Type B pancreatic cell (in vitro differentiated cells): ENCODE results near the gene RPS6KA5. TPM values are rescaled to one million over a fixed set of nuclear protein-coding genes. Genes with fewer than 3 reads are reported as not detected.
"Not testable (repeated sequence)": the region's sequence is repeated elsewhere in the genome, so short reads cannot be mapped to it uniquely, and the experiment has no call there.

Source experiments
- DNase-seq: peaks from one replicate; pipeline ENCODE4 v3.0.0; 2021; ENCODE audit warnings: mixed read lengths; ENCODE audit not compliant: unreplicated experiment; ENCODE audit errors: extremely low spot score
- H3K27ac Mint-ChIP-seq: 2 replicates; pipeline ENCODE4 v1.8.0; 2021; ENCODE audit warnings: mild to moderate bottlenecking, mixed read lengths
- H3K27me3 Mint-ChIP-seq: 2 replicates; pipeline ENCODE4 v1.8.0; 2021; ENCODE audit warnings: mixed read lengths
- H3K36me3 Mint-ChIP-seq: 2 replicates; pipeline ENCODE4 v1.8.0; 2021; ENCODE audit warnings: mixed read lengths
- H3K4me1 Mint-ChIP-seq: one replicate; pipeline ENCODE4 v1.8.0; 2021; ENCODE audit warnings: mixed read lengths; ENCODE audit not compliant: unreplicated experiment
- H3K4me3 Mint-ChIP-seq: 2 replicates; pipeline ENCODE4 v1.8.0; 2021; ENCODE audit warnings: mild to moderate bottlenecking, mixed read lengths
- H3K9me3 Mint-ChIP-seq: 2 replicates; pipeline ENCODE4 v1.8.0; 2021; ENCODE audit warnings: mixed read lengths
- long read RNA-seq: library from polyadenylated mRNA; unstranded; transcript quantifications from one replicate; pipeline ENCODE4 v2.0.0, GENCODE V29; 2020
- total RNA-seq: library from RNA; stranded (reverse); gene quantifications from 2 replicates; pipeline ENCODE4 v1.2.1, GENCODE V29; 2021; ENCODE audit warnings: low replicate concordance
- TF ChIP-seq, protein P1 (sequence below): fragments of 200-600 bp; sonication (generic); conservative IDR thresholded peaks from 2 replicates; pipeline ENCODE4 v1.5.0; 2021; ENCODE audit warnings: antibody characterized with exemption, mild to moderate bottlenecking

Gene RPS6KA5
- total RNA-seq, result 6.0 and 7.4 TPM in 2 replicates
- long read RNA-seq, full-length matches to known transcripts, result 8 of 13 reads
- long read RNA-seq, partial matches to known transcripts, result 2 of 13 reads
- long read RNA-seq, other reads (novel, unspliced or antisense), result 3 of 13 reads

DNA sequence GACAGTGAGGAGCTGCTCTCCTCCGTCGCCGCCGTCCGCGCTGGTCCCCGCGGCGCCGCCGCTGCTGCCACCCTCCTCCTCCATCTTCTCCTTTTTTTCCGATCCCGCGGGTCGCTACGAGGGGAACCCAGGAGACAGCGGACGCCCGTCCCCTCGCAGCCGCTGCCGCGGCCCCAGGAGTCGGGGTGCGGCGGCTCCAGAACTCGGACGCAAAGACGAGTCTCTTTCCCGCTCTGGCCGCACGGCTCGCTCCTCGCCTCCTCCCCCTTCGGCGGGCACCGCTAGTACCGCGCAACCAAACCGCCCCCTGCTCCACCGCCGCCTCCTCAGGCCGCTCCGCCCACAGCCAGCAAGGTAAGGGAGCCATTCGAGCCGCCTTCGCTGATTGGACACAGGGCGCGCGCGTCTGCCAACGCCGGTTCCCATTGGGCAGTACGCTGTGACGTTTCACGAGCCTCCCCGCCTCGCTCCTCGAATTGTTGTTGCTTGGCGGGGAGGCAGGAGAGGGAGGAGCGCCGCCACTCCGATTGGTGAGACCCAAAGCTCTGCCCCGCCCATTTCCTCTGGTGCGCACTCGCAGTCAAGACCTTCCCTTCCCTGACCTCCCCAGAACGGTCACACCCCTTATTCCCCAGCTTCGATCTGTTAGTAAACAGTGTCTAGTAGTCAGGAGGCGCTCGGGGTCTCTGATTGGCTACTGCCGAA lies at the start of gene RPS6KA5:
Gene RPS6KA5, minus strand, starts transcription at position 291 of the 705 bp plus-strand sequence. Its CDS starts 207 bp downstream, at position 84.
- Mint-ChIP-seq H3K27me3 (no peaks in the 10 kb centered on the region), H3K36me3 (no peaks in the 10 kb centered on the region), H3K4me3 (peak within 1 kb of the TSS; percentile 85), H3K4me1 (peaks cover 11% of the 10 kb centered on the region), H3K27ac (peak within 1 kb of the TSS; percentile 73), H3K9me3 (no peaks in the 10 kb centered on the region)
- DNase-seq, result peak; percentile 99
- TF ChIP-seq, protein P1, sequence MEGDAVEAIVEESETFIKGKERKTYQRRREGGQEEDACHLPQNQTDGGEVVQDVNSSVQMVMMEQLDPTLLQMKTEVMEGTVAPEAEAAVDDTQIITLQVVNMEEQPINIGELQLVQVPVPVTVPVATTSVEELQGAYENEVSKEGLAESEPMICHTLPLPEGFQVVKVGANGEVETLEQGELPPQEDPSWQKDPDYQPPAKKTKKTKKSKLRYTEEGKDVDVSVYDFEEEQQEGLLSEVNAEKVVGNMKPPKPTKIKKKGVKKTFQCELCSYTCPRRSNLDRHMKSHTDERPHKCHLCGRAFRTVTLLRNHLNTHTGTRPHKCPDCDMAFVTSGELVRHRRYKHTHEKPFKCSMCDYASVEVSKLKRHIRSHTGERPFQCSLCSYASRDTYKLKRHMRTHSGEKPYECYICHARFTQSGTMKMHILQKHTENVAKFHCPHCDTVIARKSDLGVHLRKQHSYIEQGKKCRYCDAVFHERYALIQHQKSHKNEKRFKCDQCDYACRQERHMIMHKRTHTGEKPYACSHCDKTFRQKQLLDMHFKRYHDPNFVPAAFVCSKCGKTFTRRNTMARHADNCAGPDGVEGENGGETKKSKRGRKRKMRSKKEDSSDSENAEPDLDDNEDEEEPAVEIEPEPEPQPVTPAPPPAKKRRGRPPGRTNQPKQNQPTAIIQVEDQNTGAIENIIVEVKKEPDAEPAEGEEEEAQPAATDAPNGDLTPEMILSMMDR, result peak; percentile 49

DNA sequence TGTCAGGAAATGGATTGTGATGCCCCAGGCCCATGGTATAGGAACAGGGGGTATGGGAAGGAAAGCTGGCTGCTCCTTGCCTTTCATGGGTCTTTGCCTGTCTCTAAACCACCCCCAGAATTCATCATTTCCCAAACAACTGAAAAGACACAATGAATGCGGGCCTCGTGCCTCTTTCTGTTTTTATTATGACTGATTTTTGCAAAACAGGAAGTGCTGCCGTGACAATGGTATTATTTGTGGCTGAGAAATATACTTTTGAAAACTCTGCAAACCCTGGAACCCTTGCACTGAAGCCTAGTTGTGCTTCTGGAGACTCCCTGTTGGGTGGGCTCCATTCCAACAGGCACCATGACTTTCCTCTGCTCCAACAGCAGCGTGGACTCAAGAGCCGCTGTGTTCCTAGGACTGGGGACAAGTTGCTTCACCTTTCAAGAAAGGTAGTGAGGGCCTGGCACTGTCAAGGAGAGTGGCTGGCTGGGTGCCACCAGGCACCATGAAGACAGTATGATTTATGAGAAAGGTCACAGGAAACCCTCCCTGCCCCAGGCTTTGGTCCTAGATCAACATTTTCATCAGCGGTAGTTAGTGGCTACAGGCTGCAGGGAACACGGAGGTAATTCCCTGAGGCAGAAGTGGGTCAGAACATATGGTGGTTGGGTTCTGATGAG lies 48.6 kb upstream of the RPS6KA5 start:
- Mint-ChIP-seq H3K4me1 (peaks cover 28% of the 10 kb centered on the region), H3K4me3 (no peak overlapping the region), H3K27ac (no peak overlapping the region), H3K36me3 (no peaks in the 10 kb centered on the region), H3K9me3 (no peaks in the 10 kb centered on the region), H3K27me3 (no peaks in the 10 kb centered on the region)
- TF ChIP-seq, protein P1, result no peak
- DNase-seq, result no peak

GRCh38 chr14:91103116-91103515 lies 42.7 kb upstream of the RPS6KA5 start:
- no peak for DNase-seq
- TF ChIP-seq, protein P1, result no peak
- H3K36me3 Mint-ChIP-seq, result no peaks in the 10 kb centered on the region
- no peaks in the 10 kb centered on the region for H3K27me3 Mint-ChIP-seq
- no peaks in the 10 kb centered on the region for H3K9me3 Mint-ChIP-seq
- H3K27ac Mint-ChIP-seq, result no peak overlapping the region
- peaks cover 6% of the 10 kb centered on the region for H3K4me1 Mint-ChIP-seq
- H3K4me3 Mint-ChIP-seq, result no peak overlapping the region

GRCh38 chr14:91100102-91100501 lies 39.7 kb upstream of the RPS6KA5 start:
- H3K9me3 Mint-ChIP-seq, result no peaks in the 10 kb centered on the region
- TF ChIP-seq, protein P1, result no peak
- peaks cover 3% of the 10 kb centered on the region for H3K27me3 Mint-ChIP-seq
- no peaks in the 10 kb centered on the region for H3K36me3 Mint-ChIP-seq
- H3K27ac Mint-ChIP-seq, result no peak overlapping the region
- H3K4me3 Mint-ChIP-seq, result no peak overlapping the region
- no peak for DNase-seq
- H3K4me1 Mint-ChIP-seq, result no peaks in the 10 kb centered on the region

DNA sequence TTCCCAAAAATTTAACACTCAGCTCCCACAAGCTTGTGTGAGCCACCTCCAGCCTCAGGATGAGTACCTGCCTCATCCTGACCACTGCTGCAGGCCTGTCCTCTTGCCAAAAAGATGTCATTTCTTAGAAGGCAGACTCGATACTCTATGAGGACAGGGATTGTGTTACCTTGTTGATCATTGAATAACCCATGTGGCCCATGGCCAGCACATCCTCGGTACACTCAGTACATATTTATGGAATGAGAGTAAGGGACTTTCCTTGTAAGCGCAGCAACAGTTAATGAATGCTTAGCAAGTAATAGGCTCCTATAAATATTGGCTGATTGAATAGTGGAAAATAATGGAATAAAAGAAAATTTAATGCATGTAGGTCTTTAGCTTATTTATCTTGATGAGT lies 38.1 kb upstream of the RPS6KA5 start:
- peaks cover 3% of the 10 kb centered on the region for H3K27me3 Mint-ChIP-seq
- no peaks in the 10 kb centered on the region for H3K36me3 Mint-ChIP-seq
- TF ChIP-seq, protein P1, result no peak
- no peak overlapping the region for H3K27ac Mint-ChIP-seq
- no peak overlapping the region for H3K4me3 Mint-ChIP-seq
- H3K4me1 Mint-ChIP-seq, result no peaks in the 10 kb centered on the region
- no peaks in the 10 kb centered on the region for H3K9me3 Mint-ChIP-seq
- no peak for DNase-seq

- not testable (repeated sequence) for H3K36me3 Mint-ChIP-seq, H3K27ac Mint-ChIP-seq, H3K27me3 Mint-ChIP-seq, H3K4me1 Mint-ChIP-seq, H3K4me3 Mint-ChIP-seq, H3K9me3 Mint-ChIP-seq, DNase-seq
Measured at GRCh38 chr14:91097657-91098056, 37.2 kb upstream of the RPS6KA5 start.
